ENCODE results near the gene TMEM8B. TPM values are rescaled to one million over a fixed set of nuclear protein-coding genes. Genes with fewer than 3 reads are reported as not detected.

The TMEM8B gene
- total RNA-seq (10 to 100 TPM in 1 of 6 donors, 1 to 10 TPM in 5; 4.9 to 10.3 (median 7.0) TPM), polyA plus RNA-seq (10 to 100 TPM; 11.1 to 17.2 TPM)

DNA sequence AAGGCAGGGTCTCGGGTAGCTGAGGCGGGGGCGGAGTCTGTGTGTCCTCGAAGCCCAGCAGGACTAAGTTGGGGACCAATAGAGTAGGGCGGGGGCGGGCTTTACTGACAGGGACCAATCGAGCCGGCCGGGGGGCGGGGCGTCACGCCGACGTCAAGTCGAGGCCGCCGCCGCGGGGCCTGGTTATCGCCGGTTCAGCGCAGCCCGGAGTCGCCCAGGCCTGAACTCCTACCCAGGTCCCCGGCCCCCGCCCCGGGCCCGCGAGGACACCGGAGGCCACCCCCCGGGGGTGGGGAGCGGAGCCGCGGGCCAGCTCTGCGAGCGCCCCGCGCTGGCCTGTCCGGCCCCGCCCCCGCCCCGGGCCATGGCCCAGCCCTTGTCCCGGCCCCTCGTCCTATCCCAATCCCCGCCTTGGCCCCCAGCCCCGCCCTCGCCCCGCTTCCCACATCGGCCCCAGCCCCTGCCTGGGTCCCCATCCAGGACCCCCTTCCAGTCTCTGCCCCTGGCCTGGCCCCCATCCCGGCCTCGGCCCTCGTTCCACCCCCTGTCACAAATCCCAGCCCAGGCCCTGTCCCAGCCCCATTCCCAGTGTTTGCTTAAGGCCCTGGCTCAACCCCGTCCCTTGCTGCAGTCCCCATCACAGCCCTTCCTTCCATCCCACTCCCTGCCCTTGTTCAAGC, at the start of gene TMEM8B:
TMEM8B (plus strand) TSS at position 145 of the 680 bp plus-strand sequence; CDS start at position 365, 220 bp downstream.
- FAIRE-seq: no peak
- H3K4me3 ChIP-seq: peak within 1 kb of the TSS; percentile 46 to 81 (median 70)
- peak within 1 kb of the TSS; percentile 76 to 94 (median 86) for H3K27ac ChIP-seq
- 0 to 1% methylated on average over 20 to 53 of the region's 53 CpGs for WGBS, 2 donors
- H3K4me1 ChIP-seq: peaks cover 8 to 26% (median 19%) of the 10 kb centered on the region in 3 donors
- H3K27me3 ChIP-seq: no peaks in the 10 kb centered on the region
- peak; percentile 83 to 89 (median 86) for ATAC-seq
- no peaks in the 10 kb centered on the region for H3K9me3 ChIP-seq
- TF ChIP-seq CTCF (IDR thresholded peaks at IDR 0.05): no peak
- no peaks in the 10 kb centered on the region for H3K36me3 ChIP-seq
- DNase-seq: peak; percentile 92 to 98 (median 97)
- intact Hi-C loops (cut with DNase I): no loop called here

DNA sequence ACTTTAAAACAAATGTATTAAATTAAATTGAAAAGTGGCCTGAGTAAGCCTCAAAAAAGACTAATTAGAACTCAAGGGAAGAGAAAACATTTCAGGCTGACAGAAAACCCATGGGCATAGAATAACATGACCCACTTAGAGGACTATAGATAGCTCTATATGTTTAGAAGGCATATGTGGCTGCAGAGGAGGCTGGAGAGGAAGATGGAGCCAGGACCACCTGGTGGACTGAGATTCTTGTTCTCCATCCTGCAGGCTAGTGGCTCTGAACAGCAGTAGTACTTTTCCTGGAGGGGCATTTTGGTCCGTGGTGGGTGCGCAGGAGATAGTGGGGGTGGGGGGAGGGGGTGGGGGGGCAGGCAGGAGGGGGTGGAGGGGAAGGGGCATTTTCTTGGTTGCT, 48.0 kb upstream of the TMEM8B start:
- Histone ChIP-seq H3K27ac (no peak overlapping the region), H3K9me3 (no peaks in the 10 kb centered on the region), H3K27me3 (no peaks in the 10 kb centered on the region), H3K4me1 (no peaks in the 10 kb centered on the region), H3K36me3 (no peaks in the 10 kb centered on the region), H3K4me3 (no peak overlapping the region)
- intact Hi-C loops (cut with DNase I): no loop called here
- DNase-seq: no peak
- WGBS, 2 donors: 66 to 75% methylated on average over 2 of the region's 2 CpGs
- no peak for ATAC-seq
- TF ChIP-seq CTCF (IDR thresholded peaks at IDR 0.05): no peak
- FAIRE-seq: no peak

DNA sequence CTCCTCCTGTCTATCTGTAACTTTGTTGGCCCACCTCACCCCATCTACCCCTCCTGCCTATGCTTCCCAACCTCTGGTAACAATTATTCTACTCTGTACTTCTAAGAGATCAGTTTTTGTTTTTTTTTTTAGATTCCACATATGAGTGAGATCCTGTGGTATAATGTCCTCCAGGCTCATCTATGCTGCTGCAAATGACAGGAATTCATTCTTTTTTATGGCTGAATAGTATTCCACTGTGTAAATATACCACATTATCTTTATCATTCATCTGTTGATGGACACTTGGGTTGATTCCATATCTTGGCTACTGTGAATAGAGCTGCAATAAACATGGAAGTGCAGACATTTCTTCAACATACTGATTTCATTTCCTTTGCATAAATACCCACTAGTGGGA, 45.6 kb upstream of the TMEM8B start:
- ATAC-seq (no peak), DNase-seq (no peak), FAIRE-seq (no peak)
- TF ChIP-seq CTCF (IDR thresholded peaks at IDR 0.05): no peak
- Histone ChIP-seq H3K4me1 (no peaks in the 10 kb centered on the region), H3K27me3 (no peaks in the 10 kb centered on the region), H3K4me3 (no peak overlapping the region), H3K9me3 (no peaks in the 10 kb centered on the region), H3K27ac (no peak overlapping the region), H3K36me3 (no peaks in the 10 kb centered on the region)
- intact Hi-C loops (cut with DNase I): no loop called here

DNA sequence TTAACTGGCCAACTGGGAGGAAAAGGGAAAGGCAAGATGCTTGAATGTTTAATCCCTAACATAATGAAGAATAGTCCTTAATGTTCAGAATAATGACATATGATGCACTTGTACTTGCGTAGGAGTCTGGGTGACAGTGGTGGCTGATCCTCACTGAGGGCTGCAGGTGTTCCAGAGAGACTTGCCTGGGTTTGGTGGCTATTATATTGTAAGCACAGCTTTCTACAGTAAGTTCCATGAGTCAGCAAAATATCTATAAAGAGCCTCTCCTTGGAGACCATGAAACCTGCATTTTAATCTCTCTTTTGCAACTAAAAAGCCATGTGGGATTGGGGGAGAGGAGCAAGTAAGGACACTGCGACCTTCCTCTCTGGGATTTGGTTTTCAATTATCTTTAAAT, 39.5 kb upstream of the TMEM8B start:
- WGBS, 2 donors: 90 to 91% methylated on average over 2 of the region's 2 CpGs
- H3K27ac ChIP-seq: no peak overlapping the region
- ATAC-seq (no peak), DNase-seq (no peak), FAIRE-seq (no peak)
- intact Hi-C loops (cut with DNase I): loop anchor here in 1 of 3 donors (5.0 kb wide), 1 partner anchor 83 kb away; the partner anchor contains the start of gene OR13J1
- H3K4me3 ChIP-seq: no peak overlapping the region
- no peaks in the 10 kb centered on the region for H3K27me3 ChIP-seq
- H3K9me3 ChIP-seq: no peaks in the 10 kb centered on the region
- H3K36me3 ChIP-seq: no peaks in the 10 kb centered on the region
- no peaks in the 10 kb centered on the region for H3K4me1 ChIP-seq
- no peak for TF ChIP-seq CTCF (IDR thresholded peaks at IDR 0.05)

- no peak overlapping the region for H3K27ac ChIP-seq
- no peaks in the 10 kb centered on the region for H3K4me1 ChIP-seq
- FAIRE-seq (no peak), ATAC-seq (peak in 1 of 4 donors; percentile 10), DNase-seq (no peak)
- no peaks in the 10 kb centered on the region for H3K27me3 ChIP-seq
- no peak overlapping the region for H3K4me3 ChIP-seq
- intact Hi-C loops (cut with DNase I): loop anchor here (5.0 to 10.0 kb wide), 3 partner anchors 85 to 102 kb away; partner anchors contain the start of gene OR13J1 (in 1 of the 3)
- H3K9me3 ChIP-seq: no peaks in the 10 kb centered on the region
- no peak for TF ChIP-seq CTCF (IDR thresholded peaks at IDR 0.05)
- no peaks in the 10 kb centered on the region for H3K36me3 ChIP-seq
- WGBS, 2 donors: 27 to 32% methylated on average over 4 of the region's 4 CpGs
Measured at GRCh38 chr9:35790025-35790384, 39.0 kb upstream of the TMEM8B start.

All from pancreas (tissue), 10 donors.